GM12878 (cell line): ENCODE results near the gene HM13. TPM values are rescaled to one million over a fixed set of nuclear protein-coding genes. Genes with fewer than 3 reads are reported as not detected.

ENCODE experiments used
- ATAC-seq: fragments of 200-7000 bp; cut with Tn5 transposase; 3 replicates; pipeline ENCODE4 v1.9.1; 2020; ENCODE audit warnings: mild to moderate bottlenecking, moderate library complexity
- BruUV-seq: library from RNA; stranded (reverse); fragments of 400-500 nt; replicated peaks from 2 replicates; lab custom pipeline; 2021; lab: Mats Ljungman, UMichigan
- CTCF ChIA-PET: fragments of 300-600 bp; sonication (Branson Sonifier 250); formaldehyde crosslinking; extraction: SDS; loops from one replicate; lab custom pipeline; 2021; ENCODE audit warnings: inconsistent platforms; lab: Yijun Ruan, JAX
- POLR2A ChIA-PET: fragments of 350-600 bp; formaldehyde crosslinking; extraction: SDS; loops from one replicate; lab custom pipeline; 2021; ENCODE audit warnings: inconsistent platforms; lab: Charles Lee
- RAD21 ChIA-PET: fragments of 300-600 bp; sonication (Branson Sonifier 250); formaldehyde crosslinking; loops from one replicate; lab custom pipeline; 2023; ENCODE audit warnings: antibody characterized with exemption; ENCODE audit not compliant: unreplicated experiment; lab: Charles Lee
- SMC1A ChIA-PET: fragments of 300-600 bp; sonication (Branson Sonifier 250); formaldehyde crosslinking; loops from one replicate; lab custom pipeline; 2023; ENCODE audit not compliant: unreplicated experiment, uncharacterized antibody; lab: Charles Lee
- DNase-seq: peaks from one replicate; pipeline ENCODE4 v3.0.0-alpha.2; 2011; ENCODE audit warnings: low read depth, low spot score
- FAIRE-seq: peaks from 3 replicates; lab custom pipeline; 2011; peaks lifted over from hg19 to GRCh38; lab: Jason Lieb, UNC
- H2AFZ ChIP-seq: 2 replicates; pipeline ENCODE4 v1.6.0; 2011; ENCODE audit warnings: low read depth, low read length, control low read depth; ENCODE audit not compliant: control insufficient read depth
- H3K27ac ChIP-seq: 2 replicates; pipeline ENCODE4 v1.5.1; 2011; ENCODE audit warnings: control low read depth; ENCODE audit not compliant: control insufficient read depth, insufficient read depth
- H3K27me3 ChIP-seq, 2 experiments: replicated peaks in 1 of 2; 2 replicates each; pipeline versions ENCODE4 v1.6.0 to v1.6.1; 2011; ENCODE audit warnings: low read length in 1 of 2; ENCODE audit not compliant: control insufficient read depth in 2 of 2, insufficient read depth in 2 of 2
- H3K36me3 ChIP-seq, 2 experiments: 2 replicates each; pipeline ENCODE4 v1.5.1; 2011; ENCODE audit warnings: low read length in 1 of 2; ENCODE audit not compliant: control insufficient read depth in 2 of 2, insufficient read depth in 2 of 2
- H3K4me1 ChIP-seq: 2 replicates; pipeline ENCODE4 v1.6.1; 2011; ENCODE audit warnings: mild to moderate bottlenecking, low read length, moderate library complexity, mixed read lengths; ENCODE audit not compliant: control insufficient read depth, insufficient read depth
- H3K4me2 ChIP-seq: 2 replicates; pipeline ENCODE4 v1.6.0; 2011; ENCODE audit warnings: control low read depth; ENCODE audit not compliant: control insufficient read depth, insufficient read depth
- H3K4me3 ChIP-seq: fragments of 200-600 bp; sonication (generic); 2 replicates; pipeline ENCODE4 v1.5.1; 2016
- H3K79me2 ChIP-seq: 2 replicates; pipeline ENCODE4 v1.6.0; 2011; ENCODE audit warnings: low read length; ENCODE audit not compliant: control insufficient read depth, insufficient read depth
- H3K9ac ChIP-seq: 2 replicates; pipeline ENCODE4 v1.8.0; 2011; ENCODE audit warnings: low read length, control low read depth, mixed read lengths; ENCODE audit not compliant: control insufficient read depth, insufficient read depth
- H3K9me3 ChIP-seq: replicated peaks from 3 replicates; pipeline ENCODE4 v1.5.1; 2011; ENCODE audit warnings: mild to moderate bottlenecking, low read length; ENCODE audit not compliant: control insufficient read depth, insufficient read depth
- H4K20me1 ChIP-seq: 2 replicates; pipeline ENCODE4 v1.6.0; 2011; ENCODE audit not compliant: control insufficient read depth, insufficient read depth
- BMI1 ChIP-seq: fragments of 450-650 bp; IDR thresholded peaks from 2 replicates; pipeline ENCODE4 v1.6.1; 2016; ENCODE audit warnings: mild to moderate bottlenecking, moderate library complexity, borderline replicate concordance
- CBFB ChIP-seq: IDR thresholded peaks from 2 replicates; pipeline ENCODE4 v1.6.1; 2016; ENCODE audit warnings: antibody characterized with exemption, low read depth
- CEBPB ChIP-seq, 2 experiments: fragments of 150-350 bp in 1 of 2; IDR thresholded peaks; 2 replicates each; pipeline ENCODE4 v1.6.1; 2012 to 2014; ENCODE audit warnings: low read depth in 2 of 2, low read length in 2 of 2, borderline replicate concordance in 1 of 2, inconsistent platforms in 1 of 2
- HCFC1 ChIP-seq: fragments of 150-350 bp; IDR thresholded peaks from 2 replicates; pipeline ENCODE4 v1.6.1; 2014; ENCODE audit warnings: low read length
- SREBF1 ChIP-seq: IDR thresholded peaks from 2 replicates; pipeline ENCODE4 v1.6.1; 2012; ENCODE audit warnings: mild to moderate bottlenecking, low read length
- TARDBP ChIP-seq: IDR thresholded peaks from 2 replicates; pipeline ENCODE4 v1.6.1; 2016; ENCODE audit warnings: borderline replicate concordance
- WRNIP1 ChIP-seq: IDR thresholded peaks from 2 replicates; pipeline ENCODE4 v1.6.1; 2011; ENCODE audit warnings: low read depth, low read length, improper control_type of control experiment, borderline replicate concordance
- YBX1 ChIP-seq: fragments of 450-650 bp; IDR thresholded peaks from 2 replicates; pipeline ENCODE4 v1.6.1; 2016; ENCODE audit warnings: antibody characterized with exemption
- WGBS: methylation state at CpG from one replicate; pipeline ENCODE4 v1.1.6; 2016; ENCODE audit warnings: low lambda C conversion rate; ENCODE audit not compliant: insufficient replicate concordance, insufficient coverage; ENCODE audit errors: missing lambda C conversion rate; 5-methylcytosine and 5-hydroxymethylcytosine counted together
- in situ Hi-C: fragments of 300-500 bp; cut with MboI; formaldehyde crosslinking; loops from 9 replicates; pipeline ENCODE4 v1.14.3; 2018; ENCODE audit warnings: mixed read lengths
- intact Hi-C: fragments of 100-400 bp; cut with micrococcal nuclease; formaldehyde crosslinking; loops from one replicate; pipeline ENCODE4 v1.14.2; 2022; ENCODE audit not compliant: unreplicated experiment
- polyA plus RNA-seq, 11 experiments: library from polyadenylated mRNA; depleted of rRNA in 4 of 11; unstranded in 6 of 11; stranded (reverse) in 5 of 11; fragments of >200 nt; fragmentation: Nextera tagmentation in 4 of 11; fragmentation: Illumina TruSeq in 1 of 11; extraction: Ambion mirVana in 4 of 11; extraction: Trizol in 1 of 11; gene quantifications; 1 replicate in 1 of 11; 2 replicates in 10 of 11; pipeline versions ENCODE4 v1.2.1 to v1.2.3, GENCODE V29; 2011 to 2016; ENCODE audit warnings: inconsistent platforms in 2 of 11, missing spikeins in 2 of 11, low read depth in 1 of 11
- total RNA-seq, 4 experiments: library from RNA; depleted of rRNA in 3 of 4; stranded (reverse); fragments of >200 nt in 3 of 4; fragmentation: Illumina TruSeq in 1 of 4; extraction: Trizol in 1 of 4; gene quantifications; 2 replicates each; pipeline versions ENCODE4 v1.2.1 to v1.2.3, GENCODE V29; 2013 to 2021
- TF ChIP-seq, protein P1 (sequence below): fragments of 450-650 bp; IDR thresholded peaks from 2 replicates; pipeline ENCODE4 v1.6.1; 2017; ENCODE audit warnings: antibody characterized with exemption, mild to moderate bottlenecking, moderate library complexity
- TF ChIP-seq, protein P2 (sequence below): IDR thresholded peaks from 2 replicates; pipeline ENCODE4 v1.6.1; 2012; ENCODE audit warnings: low read depth, low read length, improper control_type of control experiment
- TF ChIP-seq, protein P3 (sequence below): IDR thresholded peaks from 2 replicates; pipeline ENCODE4 v1.6.1; 2011; ENCODE audit warnings: borderline replicate concordance, low read depth, mild to moderate bottlenecking, moderate library complexity, mixed read lengths, low read length; ENCODE audit not compliant: insufficient read depth; ENCODE audit errors: extremely low read length
- TF ChIP-seq, protein P4 (sequence below): fragments of 450-650 bp; formaldehyde crosslinking; IDR thresholded peaks from 2 replicates; pipeline ENCODE4 v1.5.0; 2022; ENCODE audit warnings: mild to moderate bottlenecking, missing genetic modification characterization

The HM13 gene
- total and polyA plus RNA-seq, 10 of the 15 experiments (the other 5 are each of a cell fraction or from before 2014, with no cell fraction given), result 4.8 to 185 (median 81.7) TPM

DNA sequence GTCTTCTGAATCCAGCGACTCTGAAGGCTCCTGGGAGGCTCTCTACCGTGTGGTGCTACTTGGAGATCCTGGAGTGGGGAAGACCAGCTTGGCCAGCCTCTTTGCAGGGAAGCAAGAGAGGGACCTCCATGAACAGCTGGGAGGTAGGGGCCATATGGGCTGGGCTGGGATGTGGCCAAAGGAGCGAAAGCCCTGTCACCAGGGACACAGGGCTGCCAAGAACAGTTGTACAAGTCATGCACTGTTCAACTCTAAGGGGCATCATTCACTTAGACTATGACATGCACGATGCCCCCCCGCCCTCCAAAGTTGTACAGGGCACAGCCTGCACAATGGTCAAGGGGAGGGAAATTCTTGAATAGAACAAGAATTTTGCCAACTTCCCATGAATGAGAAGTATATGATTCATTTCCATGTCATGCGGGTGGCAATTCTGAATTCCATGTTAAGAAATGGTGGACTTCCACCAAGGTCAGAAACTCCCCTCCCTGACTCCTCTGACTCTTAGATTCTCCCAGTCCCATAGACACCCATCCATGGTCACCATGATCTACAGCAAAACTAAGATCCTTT, 37.5 kb upstream of the HM13 start:
- Histone ChIP-seq H3K9me3 (no peaks in the 10 kb centered on the region), H3K4me1 (peaks cover 4% of the 10 kb centered on the region), H2AFZ (no peak overlapping the region), H3K79me2 (no peaks in the 10 kb centered on the region), H3K27ac (no peak overlapping the region), H3K27me3 (peaks cover 10 to 13% of the 10 kb centered on the region in 2 experiments), H4K20me1 (no peaks in the 10 kb centered on the region), H3K4me2 (no peak overlapping the region), H3K4me3 (no peak overlapping the region), H3K9ac (no peak overlapping the region), H3K36me3 (no peaks in the 10 kb centered on the region)
- no peak for TF ChIP-seq TARDBP
- TF ChIP-seq YBX1, result no peak
- TF ChIP-seq, protein P1, sequence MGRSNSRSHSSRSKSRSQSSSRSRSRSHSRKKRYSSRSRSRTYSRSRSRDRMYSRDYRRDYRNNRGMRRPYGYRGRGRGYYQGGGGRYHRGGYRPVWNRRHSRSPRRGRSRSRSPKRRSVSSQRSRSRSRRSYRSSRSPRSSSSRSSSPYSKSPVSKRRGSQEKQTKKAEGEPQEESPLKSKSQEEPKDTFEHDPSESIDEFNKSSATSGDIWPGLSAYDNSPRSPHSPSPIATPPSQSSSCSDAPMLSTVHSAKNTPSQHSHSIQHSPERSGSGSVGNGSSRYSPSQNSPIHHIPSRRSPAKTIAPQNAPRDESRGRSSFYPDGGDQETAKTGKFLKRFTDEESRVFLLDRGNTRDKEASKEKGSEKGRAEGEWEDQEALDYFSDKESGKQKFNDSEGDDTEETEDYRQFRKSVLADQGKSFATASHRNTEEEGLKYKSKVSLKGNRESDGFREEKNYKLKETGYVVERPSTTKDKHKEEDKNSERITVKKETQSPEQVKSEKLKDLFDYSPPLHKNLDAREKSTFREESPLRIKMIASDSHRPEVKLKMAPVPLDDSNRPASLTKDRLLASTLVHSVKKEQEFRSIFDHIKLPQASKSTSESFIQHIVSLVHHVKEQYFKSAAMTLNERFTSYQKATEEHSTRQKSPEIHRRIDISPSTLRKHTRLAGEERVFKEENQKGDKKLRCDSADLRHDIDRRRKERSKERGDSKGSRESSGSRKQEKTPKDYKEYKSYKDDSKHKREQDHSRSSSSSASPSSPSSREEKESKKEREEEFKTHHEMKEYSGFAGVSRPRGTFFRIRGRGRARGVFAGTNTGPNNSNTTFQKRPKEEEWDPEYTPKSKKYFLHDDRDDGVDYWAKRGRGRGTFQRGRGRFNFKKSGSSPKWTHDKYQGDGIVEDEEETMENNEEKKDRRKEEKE, result no peak
- no peak for TF ChIP-seq SREBF1
- TF ChIP-seq CBFB, result no peak
- TF ChIP-seq, protein P2, sequence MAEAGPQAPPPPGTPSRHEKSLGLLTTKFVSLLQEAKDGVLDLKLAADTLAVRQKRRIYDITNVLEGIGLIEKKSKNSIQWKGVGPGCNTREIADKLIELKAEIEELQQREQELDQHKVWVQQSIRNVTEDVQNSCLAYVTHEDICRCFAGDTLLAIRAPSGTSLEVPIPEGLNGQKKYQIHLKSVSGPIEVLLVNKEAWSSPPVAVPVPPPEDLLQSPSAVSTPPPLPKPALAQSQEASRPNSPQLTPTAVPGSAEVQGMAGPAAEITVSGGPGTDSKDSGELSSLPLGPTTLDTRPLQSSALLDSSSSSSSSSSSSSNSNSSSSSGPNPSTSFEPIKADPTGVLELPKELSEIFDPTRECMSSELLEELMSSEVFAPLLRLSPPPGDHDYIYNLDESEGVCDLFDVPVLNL, result no peak
- TF ChIP-seq, protein P3, sequence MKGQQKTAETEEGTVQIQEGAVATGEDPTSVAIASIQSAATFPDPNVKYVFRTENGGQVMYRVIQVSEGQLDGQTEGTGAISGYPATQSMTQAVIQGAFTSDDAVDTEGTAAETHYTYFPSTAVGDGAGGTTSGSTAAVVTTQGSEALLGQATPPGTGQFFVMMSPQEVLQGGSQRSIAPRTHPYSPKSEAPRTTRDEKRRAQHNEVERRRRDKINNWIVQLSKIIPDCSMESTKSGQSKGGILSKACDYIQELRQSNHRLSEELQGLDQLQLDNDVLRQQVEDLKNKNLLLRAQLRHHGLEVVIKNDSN, result no peak
- no peak for TF ChIP-seq HCFC1
- TF ChIP-seq, protein P4, sequence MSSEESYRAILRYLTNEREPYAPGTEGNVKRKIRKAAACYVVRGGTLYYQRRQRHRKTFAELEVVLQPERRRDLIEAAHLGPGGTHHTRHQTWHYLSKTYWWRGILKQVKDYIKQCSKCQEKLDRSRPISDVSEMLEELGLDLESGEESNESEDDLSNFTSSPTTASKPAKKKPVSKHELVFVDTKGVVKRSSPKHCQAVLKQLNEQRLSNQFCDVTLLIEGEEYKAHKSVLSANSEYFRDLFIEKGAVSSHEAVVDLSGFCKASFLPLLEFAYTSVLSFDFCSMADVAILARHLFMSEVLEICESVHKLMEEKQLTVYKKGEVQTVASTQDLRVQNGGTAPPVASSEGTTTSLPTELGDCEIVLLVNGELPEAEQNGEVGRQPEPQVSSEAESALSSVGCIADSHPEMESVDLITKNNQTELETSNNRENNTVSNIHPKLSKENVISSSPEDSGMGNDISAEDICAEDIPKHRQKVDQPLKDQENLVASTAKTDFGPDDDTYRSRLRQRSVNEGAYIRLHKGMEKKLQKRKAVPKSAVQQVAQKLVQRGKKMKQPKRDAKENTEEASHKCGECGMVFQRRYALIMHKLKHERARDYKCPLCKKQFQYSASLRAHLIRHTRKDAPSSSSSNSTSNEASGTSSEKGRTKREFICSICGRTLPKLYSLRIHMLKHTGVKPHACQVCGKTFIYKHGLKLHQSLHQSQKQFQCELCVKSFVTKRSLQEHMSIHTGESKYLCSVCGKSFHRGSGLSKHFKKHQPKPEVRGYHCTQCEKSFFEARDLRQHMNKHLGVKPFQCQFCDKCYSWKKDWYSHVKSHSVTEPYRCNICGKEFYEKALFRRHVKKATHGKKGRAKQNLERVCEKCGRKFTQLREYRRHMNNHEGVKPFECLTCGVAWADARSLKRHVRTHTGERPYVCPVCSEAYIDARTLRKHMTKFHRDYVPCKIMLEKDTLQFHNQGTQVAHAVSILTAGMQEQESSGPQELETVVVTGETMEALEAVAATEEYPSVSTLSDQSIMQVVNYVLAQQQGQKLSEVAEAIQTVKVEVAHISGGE (CRISPR knock-in tag), result no peak
- no peak for TF ChIP-seq BMI1
- no peak for TF ChIP-seq WRNIP1
- TF ChIP-seq CEBPB (IDR thresholded peaks at IDR 0.05; ENCODE audit: borderline replicate concordance in 1 of 2, low read depth in 2 of 2, low read length in 2 of 2), result no peak
- BruUV-seq, result no TSS peak
- ATAC-seq (no peak), FAIRE-seq (no peak), DNase-seq (no peak)
- 40% methylated on average over 6 of the region's 6 CpGs for WGBS
- SMC1A ChIA-PET, result no interaction called here
- in situ Hi-C loops, result no loop called here
- POLR2A ChIA-PET, result no interaction called here
- RAD21 ChIA-PET, result no interaction called here
- intact Hi-C loops, result no loop called here
- CTCF ChIA-PET, result interaction anchor here (1.3 kb wide), 1 partner anchor 25 kb away, joined by 4 read pairs; no protein-coding TSS in a partner anchor
